CD4-positive, alpha-beta memory T cell (primary cell): ENCODE results near the gene AP1S1. TPM values are rescaled to one million over a fixed set of nuclear protein-coding genes. Genes with fewer than 3 reads are reported as not detected.

Experiments used
- CTCF ChIA-PET: fragments of 350-600 bp; sonication (Branson Sonifier 250); formaldehyde crosslinking; loops from one replicate; lab custom pipeline; 2021; ENCODE audit warnings: inconsistent platforms; ENCODE audit not compliant: partially characterized antibody; lab: Charles Lee
- POLR2A ChIA-PET: fragments of 350-600 bp; sonication (Branson Sonifier 250); formaldehyde crosslinking; loops from one replicate; lab custom pipeline; 2021; ENCODE audit not compliant: partially characterized antibody; lab: Charles Lee
- DNase-seq, 5 donors: peaks; one replicate each; pipeline versions ENCODE4 v3.0.0 to v3.0.0-alpha.2; 2020 to 2022; ENCODE audit warnings: mixed read lengths in 1 of 5
- H3K27ac ChIP-seq: one replicate; pipeline ENCODE4 v1.7.0; 2013; ENCODE audit warnings: low read depth, low read length
- H3K27me3 ChIP-seq: 2 replicates; pipeline ENCODE4 v1.7.0; 2013; ENCODE audit warnings: mild to moderate bottlenecking, low read length, moderate library complexity; ENCODE audit not compliant: insufficient read depth
- H3K36me3 ChIP-seq: 2 replicates; pipeline ENCODE4 v1.7.0; 2013; ENCODE audit warnings: mild to moderate bottlenecking, low read length, moderate library complexity; ENCODE audit not compliant: insufficient read depth
- H3K4me1 ChIP-seq: 2 replicates; pipeline ENCODE4 v1.7.0; 2013; ENCODE audit warnings: mild to moderate bottlenecking, low read length, moderate library complexity; ENCODE audit not compliant: insufficient read depth
- H3K4me3 ChIP-seq, 2 donors: one replicate each; pipeline ENCODE4 v1.7.0; 2013; ENCODE audit warnings: low read length in 2 of 2, mild to moderate bottlenecking in 1 of 2
- H3K9me3 ChIP-seq, 2 donors: one replicate each; pipeline ENCODE4 v1.7.0; 2013; ENCODE audit warnings: low read length in 2 of 2, control low read depth in 1 of 2; ENCODE audit not compliant: control insufficient read depth in 1 of 2
- H3K27ac Mint-ChIP-seq, 7 donors: one replicate each; pipeline ENCODE4 v1.8.0; 2020 to 2021; ENCODE audit warnings: mixed read lengths in 7 of 7, mild to moderate bottlenecking in 6 of 7, inconsistent platforms in 3 of 7, moderate library complexity in 3 of 7
- H3K27me3 Mint-ChIP-seq, 2 donors: one replicate each; pipeline ENCODE4 v1.8.0; 2020 to 2021; ENCODE audit warnings: mixed read lengths in 2 of 2
- H3K36me3 Mint-ChIP-seq, 2 donors: one replicate each; pipeline ENCODE4 v1.8.0; 2020 to 2021; ENCODE audit warnings: mixed read lengths in 2 of 2, inconsistent platforms in 1 of 2, mild to moderate bottlenecking in 1 of 2
- H3K4me1 Mint-ChIP-seq, 4 donors: one replicate each; pipeline ENCODE4 v1.8.0; 2020 to 2021; ENCODE audit warnings: mixed read lengths in 4 of 4, mild to moderate bottlenecking in 1 of 4
- H3K4me3 Mint-ChIP-seq, 8 donors: one replicate each; pipeline ENCODE4 v1.8.0; 2020 to 2021; ENCODE audit warnings: mixed read lengths in 8 of 8, mild to moderate bottlenecking in 7 of 8, moderate library complexity in 6 of 8, inconsistent platforms in 3 of 8
- H3K9me3 Mint-ChIP-seq, 8 donors: one replicate each; pipeline ENCODE4 v1.8.0; 2020 to 2021; ENCODE audit warnings: mixed read lengths in 8 of 8, mild to moderate bottlenecking in 5 of 8, inconsistent platforms in 3 of 8, moderate library complexity in 1 of 8
- intact Hi-C: fragments of 100-400 bp; cut with micrococcal nuclease; formaldehyde crosslinking; loops from one replicate; pipeline ENCODE4 v1.15.1; 2023
- polyA plus RNA-seq, 2 donors: library from polyadenylated mRNA; unstranded; fragments of 300-500 nt; fragmentation: Illumina TruSeq; gene quantifications; one replicate each; pipeline ENCODE4 v1.2.3, GENCODE V29; 2021
- total RNA-seq, 2 experiments: library from RNA; stranded (reverse); gene quantifications; one replicate each; pipeline ENCODE4 v1.2.3, GENCODE V29; 2021

The AP1S1 gene
- total and polyA plus RNA-seq, 4 experiments from 2014 or later: 4.2 to 10.8 (median 8.5) TPM

DNA sequence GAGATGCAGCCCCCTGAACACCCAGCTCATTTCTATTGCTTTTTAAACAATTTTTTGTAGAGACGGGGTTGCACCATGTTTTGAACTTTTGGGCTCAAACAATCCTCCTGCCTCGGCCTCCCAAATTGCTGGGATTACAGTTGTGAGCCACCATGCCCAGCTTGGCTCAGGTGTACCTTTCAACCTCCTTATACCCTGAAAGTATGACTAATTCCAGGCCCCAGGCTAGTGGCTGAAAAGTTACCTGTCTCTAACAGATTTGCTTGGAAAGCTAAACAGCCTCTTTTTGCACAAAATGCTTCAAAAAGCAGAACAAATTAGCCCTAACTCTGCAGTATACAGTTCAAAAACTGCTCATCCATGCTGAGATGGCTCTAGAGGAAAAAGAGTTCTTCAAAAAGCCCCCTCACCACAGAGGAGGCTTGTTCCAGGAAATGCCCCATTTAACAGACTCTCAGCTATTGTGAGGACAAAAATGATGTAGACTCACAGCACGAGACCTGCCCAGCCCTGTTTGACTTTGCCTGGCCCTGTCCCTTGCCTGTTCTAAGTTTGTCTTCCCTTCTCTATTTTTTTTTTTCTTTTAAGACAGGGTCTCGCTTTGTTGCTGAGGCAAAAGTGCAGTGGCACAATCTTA, 13.4 kb upstream of the AP1S1 start:
- Histone ChIP-seq H3K9me3 (no peaks in the 10 kb centered on the region), H3K36me3 (no peaks in the 10 kb centered on the region), H3K4me1 (peaks cover 13% of the 10 kb centered on the region), H3K4me3 (no peak overlapping the region), H3K27ac (no peak overlapping the region), H3K27me3 (no peaks in the 10 kb centered on the region)
- CTCF ChIA-PET: interaction anchor here (0.7 to 10.0 kb wide), 8 partner anchors 12 to 246 kb away, joined by 3 to 195 read pairs (median 4); partner anchors contain the start of gene SERPINE1
- H3K36me3 Mint-ChIP-seq: no peaks in the 10 kb centered on the region
- POLR2A ChIA-PET: interaction anchor here (0.6 kb wide), 1 partner anchor 46 kb away, joined by 3 read pairs; no protein-coding TSS in a partner anchor
- no peak for DNase-seq
- intact Hi-C loops: no loop called here
- peaks cover 5 to 26% (median 10%) of the 10 kb centered on the region in 4 donors for H3K4me1 Mint-ChIP-seq
- peaks cover 12 to 17% of the 10 kb centered on the region in 2 donors for H3K27me3 Mint-ChIP-seq
- H3K9me3 Mint-ChIP-seq: peaks cover 0 to 3% (median 0%) of the 10 kb centered on the region in 8 donors
- no peak overlapping the region for H3K4me3 Mint-ChIP-seq
- H3K27ac Mint-ChIP-seq: peak overlapping the region in 2 of 7 donors; percentile 7 to 46

DNA sequence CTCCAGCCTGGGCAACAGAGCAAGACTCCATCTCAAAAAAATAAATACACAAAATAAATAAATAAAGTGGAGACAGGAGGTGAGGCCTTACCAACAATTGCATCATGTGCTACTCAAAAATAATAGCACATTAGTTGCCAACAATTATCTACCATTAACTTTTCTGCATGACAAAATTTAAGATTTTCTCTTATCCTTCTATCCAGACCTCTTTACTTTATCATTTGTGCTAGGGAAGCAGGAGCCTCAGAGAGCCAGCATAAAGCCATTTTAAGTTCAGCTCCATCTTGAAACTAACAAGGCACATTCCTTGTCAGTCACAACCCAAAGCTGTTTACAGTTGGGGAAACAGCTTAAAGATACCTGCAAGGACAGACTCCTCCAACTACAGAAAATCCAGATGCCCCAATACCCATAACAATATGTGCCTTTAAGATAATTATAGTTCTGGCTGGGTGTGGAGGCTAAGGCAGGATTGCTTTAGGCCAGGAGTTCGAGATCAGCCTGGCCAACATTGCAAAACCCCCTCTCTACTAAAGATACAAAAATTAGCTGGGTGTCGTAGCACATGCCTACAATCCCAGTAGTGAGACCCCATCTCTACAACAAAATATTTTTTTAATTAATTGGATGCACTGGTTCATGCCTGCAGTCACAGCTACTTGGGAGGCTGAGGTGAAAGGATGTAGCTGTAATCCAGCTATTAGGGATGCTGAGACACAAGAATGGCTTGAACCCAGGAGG, 2.2 kb upstream of the AP1S1 start:
- peaks cover under 1% of the 10 kb centered on the region for H3K36me3 ChIP-seq
- DNase-seq: no peak
- H3K27me3 ChIP-seq: no peaks in the 10 kb centered on the region
- H3K4me1 Mint-ChIP-seq: peaks cover 6 to 23% (median 16%) of the 10 kb centered on the region in 4 donors
- H3K4me3 ChIP-seq: no peak overlapping the region
- no peaks in the 10 kb centered on the region for H3K9me3 Mint-ChIP-seq
- intact Hi-C loops: no loop called here
- peaks cover 13% of the 10 kb centered on the region for H3K4me1 ChIP-seq
- no peak overlapping the region for H3K27ac ChIP-seq
- H3K36me3 Mint-ChIP-seq: peaks cover 0 to 5% of the 10 kb centered on the region in 2 donors
- peak overlapping the region in 2 of 8 donors; percentile 24 to 31 for H3K4me3 Mint-ChIP-seq
- H3K9me3 ChIP-seq: no peaks in the 10 kb centered on the region
- ChIA-PET POLR2A (interaction anchor here (1.0 kb wide), 1 partner anchor 8 kb away, joined by 3 read pairs; no protein-coding TSS in a partner anchor), CTCF (interaction anchor here (0.7 to 3.0 kb wide), 4 partner anchors 8 to 92 kb away, joined by 3 to 37 read pairs (median 4); partner anchors contain the start of gene FIS1)
- peaks cover 5 to 7% of the 10 kb centered on the region in 2 donors for H3K27me3 Mint-ChIP-seq
- H3K27ac Mint-ChIP-seq: peak overlapping the region in 2 of 7 donors; percentile 32 to 46

DNA sequence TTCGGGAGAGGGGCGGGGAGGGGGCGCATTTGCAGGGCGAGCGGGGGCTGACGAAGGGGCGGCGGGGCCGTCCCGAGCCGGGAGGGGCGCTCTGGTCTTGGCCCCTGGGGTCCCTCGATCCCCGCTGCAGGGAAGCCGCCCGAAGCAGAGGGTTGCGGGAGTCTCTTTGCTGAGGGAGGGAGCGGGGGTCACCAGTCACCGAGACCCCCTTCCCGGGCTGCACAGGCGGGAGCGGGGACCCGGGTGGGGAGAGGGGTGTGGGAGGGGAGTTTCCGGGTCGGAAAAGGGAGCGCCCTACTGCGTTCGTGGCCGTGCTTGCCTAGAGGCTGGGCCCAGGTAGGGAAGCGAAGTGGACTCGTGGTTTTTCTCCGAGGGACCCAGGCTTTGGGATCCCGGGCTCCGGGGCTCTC, 422 bp downstream of the AP1S1 start:
- Histone ChIP-seq H3K4me1 (peaks cover 13% of the 10 kb centered on the region), H3K9me3 (no peaks in the 10 kb centered on the region), H3K27ac (no peak overlapping the region), H3K4me3 (peak overlapping the region; percentile 31 to 58), H3K36me3 (peaks cover 2% of the 10 kb centered on the region), H3K27me3 (no peaks in the 10 kb centered on the region)
- DNase-seq: no peak
- Mint-ChIP-seq H3K9me3 (no peaks in the 10 kb centered on the region), H3K27ac (peak overlapping the region in 3 of 7 donors; percentile 17 to 33 (median 24)), H3K27me3 (peaks cover under 1% of the 10 kb centered on the region in 2 donors), H3K4me3 (peak overlapping the region; percentile 60 to 87 (median 82)), H3K36me3 (peaks cover 14% of the 10 kb centered on the region in 2 donors), H3K4me1 (peaks cover 6 to 15% (median 12%) of the 10 kb centered on the region in 4 donors)
- intact Hi-C loops: loop anchor here (1.0 kb wide), 1 partner anchor 11 kb away; the partner anchor contains the start of gene VGF
- ChIA-PET POLR2A (interaction anchor here (1.0 to 1.1 kb wide), 2 partner anchors 13 to 63 kb away, joined by 3 to 5 read pairs; partner anchors contain the start of gene ZNHIT1), CTCF (interaction anchor here (1.0 to 3.5 kb wide), 7 partner anchors 11 to 90 kb away, joined by 3 to 37 read pairs (median 7); partner anchors contain the start of gene FIS1)

DNA sequence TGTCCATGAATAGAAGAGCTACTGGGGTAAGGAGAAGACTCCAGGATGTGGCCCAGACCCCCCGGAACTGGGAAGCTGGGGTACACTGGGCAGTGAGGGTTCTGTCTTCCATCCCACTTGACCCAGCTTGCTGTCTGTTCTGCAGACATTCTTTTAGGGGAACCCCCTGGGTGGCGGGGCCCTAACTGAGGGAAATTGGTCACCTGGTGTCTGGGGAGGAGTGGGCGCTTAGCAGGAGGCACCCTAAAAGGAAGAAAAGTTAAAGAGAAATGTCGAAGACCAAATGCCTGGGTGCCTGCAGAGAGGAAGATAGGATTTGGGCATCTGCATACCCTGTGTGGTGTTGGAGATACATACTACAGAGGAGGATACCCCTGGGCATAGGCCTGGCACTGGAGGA, 1.0 kb downstream of the AP1S1 start:
- Mint-ChIP-seq H3K27me3 (no peaks in the 10 kb centered on the region), H3K27ac (peak overlapping the region in 6 of 7 donors; percentile 5 to 52 (median 28)), H3K4me3 (peak overlapping the region; percentile 60 to 87 (median 82)), H3K9me3 (no peaks in the 10 kb centered on the region), H3K36me3 (peaks cover 15 to 20% of the 10 kb centered on the region in 2 donors), H3K4me1 (peaks cover 6 to 15% (median 12%) of the 10 kb centered on the region in 4 donors)
- Histone ChIP-seq H3K9me3 (no peaks in the 10 kb centered on the region), H3K27me3 (no peaks in the 10 kb centered on the region), H3K4me3 (peak overlapping the region; percentile 31 to 58), H3K27ac (no peak overlapping the region), H3K36me3 (peaks cover 2% of the 10 kb centered on the region), H3K4me1 (peaks cover 13% of the 10 kb centered on the region)
- ChIA-PET POLR2A (interaction anchor here (1.0 to 1.1 kb wide), 4 partner anchors 9 to 63 kb away, joined by 3 to 5 read pairs (median 4); partner anchors contain the start of genes VGF and ZNHIT1), CTCF (interaction anchor here (0.6 to 3.5 kb wide), 7 partner anchors 10 to 89 kb away, joined by 3 to 32 read pairs (median 5); partner anchors contain the start of genes FIS1 and VGF)
- DNase-seq: no peak
- intact Hi-C loops: no loop called here

DNA sequence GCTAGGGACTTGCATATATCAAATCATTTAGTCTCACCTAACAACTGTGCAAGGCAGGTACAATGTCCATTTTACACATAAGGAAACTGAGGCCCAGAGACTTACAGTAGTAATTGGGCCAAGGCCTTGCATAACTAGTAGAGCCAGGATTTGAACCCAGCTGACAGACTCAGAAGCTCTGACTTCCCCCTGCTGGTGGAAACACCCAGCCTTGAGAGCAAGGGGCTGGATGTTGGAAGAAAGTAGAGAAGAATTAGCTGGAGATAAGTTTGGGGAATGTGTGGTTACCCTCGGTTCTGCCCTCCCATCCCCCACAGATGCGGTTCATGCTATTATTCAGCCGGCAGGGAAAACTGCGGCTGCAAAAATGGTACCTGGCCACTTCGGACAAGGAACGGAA, 2.0 kb downstream of the AP1S1 start:
- peaks cover 13% of the 10 kb centered on the region for H3K4me1 ChIP-seq
- H3K27me3 ChIP-seq: no peaks in the 10 kb centered on the region
- ChIA-PET POLR2A (no interaction called here), CTCF (interaction anchor here (1.3 to 3.5 kb wide), 7 partner anchors 9 to 88 kb away, joined by 4 to 32 read pairs (median 5); partner anchors contain the start of genes FIS1 and VGF)
- Mint-ChIP-seq H3K4me1 (peaks cover 6 to 15% (median 12%) of the 10 kb centered on the region in 4 donors), H3K27me3 (peaks cover 0 to 2% of the 10 kb centered on the region in 2 donors), H3K9me3 (no peaks in the 10 kb centered on the region), H3K36me3 (peaks cover 16 to 27% of the 10 kb centered on the region in 2 donors), H3K4me3 (peak overlapping the region in 4 of 8 donors; percentile 10 to 40 (median 35)), H3K27ac (peak overlapping the region in 1 of 7 donors; percentile 13)
- intact Hi-C loops: no loop called here
- DNase-seq: no peak
- H3K4me3 ChIP-seq: no peak overlapping the region
- H3K27ac ChIP-seq: no peak overlapping the region
- peaks cover 2% of the 10 kb centered on the region for H3K36me3 ChIP-seq
- H3K9me3 ChIP-seq: no peaks in the 10 kb centered on the region

DNA sequence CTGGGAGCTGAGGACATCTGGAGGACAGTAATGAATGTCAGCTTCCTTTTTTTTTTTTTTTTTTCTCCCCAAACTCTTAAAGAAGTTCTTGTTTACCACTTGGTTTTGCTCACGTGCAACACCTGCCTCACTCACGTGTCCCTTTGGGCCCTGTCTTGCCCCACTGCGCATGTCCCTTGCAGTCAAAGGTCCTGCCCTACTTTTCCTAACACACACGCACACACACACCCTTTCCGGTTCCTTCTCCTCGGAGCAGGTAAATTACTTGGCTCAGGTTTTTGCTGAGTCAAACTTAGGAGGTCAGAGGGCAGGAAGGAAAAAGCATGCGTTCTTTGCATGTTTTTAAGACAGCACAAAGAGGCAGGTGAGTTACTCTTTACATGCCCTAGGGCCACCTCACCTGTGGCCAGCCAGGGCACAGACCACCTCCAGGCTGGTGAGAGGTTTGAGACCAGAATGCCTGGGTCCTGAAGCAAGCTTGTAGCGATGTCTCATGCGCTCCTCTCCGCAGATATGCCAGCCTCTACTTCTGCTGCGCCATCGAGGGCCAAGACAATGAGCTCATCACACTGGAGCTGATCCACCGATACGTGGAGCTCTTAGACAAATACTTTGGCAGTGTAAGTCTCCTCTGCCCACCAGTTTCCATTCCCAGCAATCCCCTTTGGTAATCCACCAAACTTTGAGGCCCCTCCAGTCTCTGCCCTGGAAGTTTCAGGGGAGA, 2.8 kb downstream of the AP1S1 start:
- H3K27me3 ChIP-seq: peaks cover 4% of the 10 kb centered on the region
- CTCF ChIA-PET: interaction anchor here (1.1 to 3.5 kb wide), 9 partner anchors 8 to 88 kb away, joined by 3 to 32 read pairs (median 5); partner anchors contain the start of genes FIS1 and VGF
- POLR2A ChIA-PET: no interaction called here
- H3K4me1 ChIP-seq: peaks cover 13% of the 10 kb centered on the region
- intact Hi-C loops: no loop called here
- no peak overlapping the region for H3K4me3 ChIP-seq
- Mint-ChIP-seq H3K27me3 (peaks cover 0 to 3% of the 10 kb centered on the region in 2 donors), H3K9me3 (no peaks in the 10 kb centered on the region), H3K36me3 (peaks cover 16 to 30% of the 10 kb centered on the region in 2 donors), H3K4me3 (peak overlapping the region in 1 of 8 donors; percentile 30), H3K27ac (peak overlapping the region in 1 of 7 donors; percentile 13), H3K4me1 (peaks cover 6 to 15% (median 12%) of the 10 kb centered on the region in 4 donors)
- H3K9me3 ChIP-seq: no peaks in the 10 kb centered on the region
- DNase-seq: no peak
- no peak overlapping the region for H3K27ac ChIP-seq
- H3K36me3 ChIP-seq: peaks cover 2% of the 10 kb centered on the region
